ENCODE measurements around the gene SPOCK1. TPM values are rescaled to one million over a fixed set of nuclear protein-coding genes. Genes with fewer than 3 reads are reported as not detected.

The SPOCK1 gene
- total RNA-seq, 1 experiment from 2014 or later, result 4.0 TPM

DNA sequence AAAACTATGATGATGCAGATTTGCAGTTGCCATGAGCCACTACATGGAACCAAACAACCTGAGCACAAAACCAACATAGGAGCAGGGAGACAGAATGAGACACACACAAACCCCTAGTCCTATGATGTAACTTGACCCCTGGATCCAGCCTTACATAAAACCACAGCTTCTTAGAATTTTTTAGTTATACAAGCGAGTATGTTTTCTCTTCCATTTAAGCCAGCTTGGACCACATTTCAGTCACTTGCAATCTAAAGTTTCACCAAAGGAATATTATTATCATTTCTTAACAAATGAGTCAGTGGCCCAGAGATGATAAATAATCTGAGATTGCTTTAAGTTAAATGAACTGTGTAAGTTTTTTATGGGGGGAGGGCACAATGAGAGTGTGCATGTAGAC, 6.8 kb downstream of the SPOCK1 start:
- H3K27ac ChIP-seq (ENCODE audit: low read depth, low read length, poor library complexity, severe bottlenecking), result no peak overlapping the region
- no peaks in the 10 kb centered on the region for H3K9me3 ChIP-seq (ENCODE audit: low read depth, low read length, poor library complexity, severe bottlenecking)
- intact Hi-C loops (cut with micrococcal nuclease; ENCODE audit: unreplicated experiment), result no loop called here
- H3K36me3 ChIP-seq (ENCODE audit: insufficient read depth, low read length, poor library complexity, severe bottlenecking), result no peaks in the 10 kb centered on the region
- no peak overlapping the region for H3K4me3 ChIP-seq (ENCODE audit: low read depth, low read length, poor library complexity, severe bottlenecking)
- ChIA-PET POLR2A (ENCODE audit: low non-redundant PET) (no interaction called here), CTCF (no interaction called here)
- no TSS peak for BruUV-seq (replicated peaks)
- no peaks in the 10 kb centered on the region for H3K4me1 ChIP-seq (ENCODE audit: insufficient read depth, low read length, poor library complexity, severe bottlenecking)
- no peak for TF ChIP-seq EZH2 (IDR thresholded peaks at IDR 0.05; ENCODE audit: borderline replicate concordance, low read depth, low read length, poor library complexity, severe bottlenecking)
- TF ChIP-seq, protein P1, sequence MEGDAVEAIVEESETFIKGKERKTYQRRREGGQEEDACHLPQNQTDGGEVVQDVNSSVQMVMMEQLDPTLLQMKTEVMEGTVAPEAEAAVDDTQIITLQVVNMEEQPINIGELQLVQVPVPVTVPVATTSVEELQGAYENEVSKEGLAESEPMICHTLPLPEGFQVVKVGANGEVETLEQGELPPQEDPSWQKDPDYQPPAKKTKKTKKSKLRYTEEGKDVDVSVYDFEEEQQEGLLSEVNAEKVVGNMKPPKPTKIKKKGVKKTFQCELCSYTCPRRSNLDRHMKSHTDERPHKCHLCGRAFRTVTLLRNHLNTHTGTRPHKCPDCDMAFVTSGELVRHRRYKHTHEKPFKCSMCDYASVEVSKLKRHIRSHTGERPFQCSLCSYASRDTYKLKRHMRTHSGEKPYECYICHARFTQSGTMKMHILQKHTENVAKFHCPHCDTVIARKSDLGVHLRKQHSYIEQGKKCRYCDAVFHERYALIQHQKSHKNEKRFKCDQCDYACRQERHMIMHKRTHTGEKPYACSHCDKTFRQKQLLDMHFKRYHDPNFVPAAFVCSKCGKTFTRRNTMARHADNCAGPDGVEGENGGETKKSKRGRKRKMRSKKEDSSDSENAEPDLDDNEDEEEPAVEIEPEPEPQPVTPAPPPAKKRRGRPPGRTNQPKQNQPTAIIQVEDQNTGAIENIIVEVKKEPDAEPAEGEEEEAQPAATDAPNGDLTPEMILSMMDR (conservative IDR thresholded peaks at IDR 0.05; ENCODE audit: low read depth, low read length), result no peak
- DNase-seq (ENCODE audit: low spot score), result no peak
- peaks cover 33% of the 10 kb centered on the region for H3K27me3 ChIP-seq (replicated peaks; ENCODE audit: insufficient read depth, low read depth, low read length, poor library complexity)

DNA sequence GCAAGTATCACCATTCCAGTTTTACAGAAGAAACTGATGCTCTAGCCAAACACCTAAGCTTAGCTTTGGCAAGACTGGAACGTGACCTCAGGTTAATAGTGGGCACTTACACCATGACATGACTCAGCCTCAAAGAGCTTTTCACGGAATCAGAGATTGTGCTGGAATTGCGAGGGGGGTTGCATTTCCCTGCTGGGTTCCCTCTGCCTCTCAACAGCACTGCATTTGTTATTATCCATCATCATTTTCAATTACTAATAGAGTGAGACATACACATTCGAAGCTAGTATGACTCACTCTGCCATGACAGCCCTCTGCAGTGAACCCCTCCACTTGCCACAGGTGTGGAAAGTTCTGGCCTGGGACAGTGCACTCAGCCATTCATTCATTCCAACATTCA, 8.0 kb downstream of the SPOCK1 start:
- no TSS peak for BruUV-seq (replicated peaks)
- ChIA-PET CTCF (interaction anchor here (0.6 kb wide), 1 partner anchor 144 kb away, joined by 4 read pairs; no protein-coding TSS in a partner anchor), POLR2A (ENCODE audit: low non-redundant PET) (no interaction called here)
- Histone ChIP-seq H3K4me1 (ENCODE audit: insufficient read depth, low read length, poor library complexity, severe bottlenecking) (no peaks in the 10 kb centered on the region), H3K9me3 (ENCODE audit: low read depth, low read length, poor library complexity, severe bottlenecking) (no peaks in the 10 kb centered on the region), H3K36me3 (ENCODE audit: insufficient read depth, low read length, poor library complexity, severe bottlenecking) (no peaks in the 10 kb centered on the region), H3K27ac (ENCODE audit: low read depth, low read length, poor library complexity, severe bottlenecking) (no peak overlapping the region), H3K4me3 (ENCODE audit: low read depth, low read length, poor library complexity, severe bottlenecking) (no peak overlapping the region), H3K27me3 (replicated peaks; ENCODE audit: insufficient read depth, low read depth, low read length, poor library complexity) (peaks cover 21% of the 10 kb centered on the region)
- intact Hi-C loops (cut with micrococcal nuclease; ENCODE audit: unreplicated experiment), result no loop called here
- TF ChIP-seq EZH2 (IDR thresholded peaks at IDR 0.05; ENCODE audit: borderline replicate concordance, low read depth, low read length, poor library complexity, severe bottlenecking), result no peak
- TF ChIP-seq, protein P1 (conservative IDR thresholded peaks at IDR 0.05; ENCODE audit: low read depth, low read length), result no peak
- DNase-seq (ENCODE audit: low spot score), result no peak

DNA sequence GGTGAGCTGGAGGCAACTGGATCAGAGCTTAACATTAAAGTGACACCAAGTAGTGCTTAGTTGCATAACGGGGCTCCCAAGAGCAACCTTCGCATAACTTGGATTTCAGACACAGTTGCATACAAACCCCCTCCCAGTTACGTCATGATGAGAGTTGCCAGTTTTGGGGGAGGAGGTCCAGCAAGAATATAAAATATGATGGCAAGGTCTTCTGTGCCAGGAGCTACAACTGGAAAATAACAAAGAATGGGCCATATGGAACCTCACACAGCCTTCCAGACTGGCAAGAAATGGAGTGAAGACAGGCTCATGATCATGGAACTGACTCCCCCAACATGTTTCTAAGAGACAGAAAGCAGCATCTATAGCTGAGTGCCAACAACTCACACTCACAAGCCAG, 8.5 kb downstream of the SPOCK1 start:
- Histone ChIP-seq H3K27me3 (replicated peaks; ENCODE audit: insufficient read depth, low read depth, low read length, poor library complexity) (peaks cover 16% of the 10 kb centered on the region), H3K9me3 (ENCODE audit: low read depth, low read length, poor library complexity, severe bottlenecking) (no peaks in the 10 kb centered on the region), H3K27ac (ENCODE audit: low read depth, low read length, poor library complexity, severe bottlenecking) (no peak overlapping the region), H3K4me3 (ENCODE audit: low read depth, low read length, poor library complexity, severe bottlenecking) (no peak overlapping the region), H3K4me1 (ENCODE audit: insufficient read depth, low read length, poor library complexity, severe bottlenecking) (no peaks in the 10 kb centered on the region), H3K36me3 (ENCODE audit: insufficient read depth, low read length, poor library complexity, severe bottlenecking) (no peaks in the 10 kb centered on the region)
- intact Hi-C loops (cut with micrococcal nuclease; ENCODE audit: unreplicated experiment), result no loop called here
- DNase-seq (ENCODE audit: low spot score), result no peak
- CTCF ChIA-PET, result no interaction called here
- TF ChIP-seq, protein P1 (conservative IDR thresholded peaks at IDR 0.05; ENCODE audit: low read depth, low read length), result no peak
- no peak for TF ChIP-seq EZH2 (IDR thresholded peaks at IDR 0.05; ENCODE audit: borderline replicate concordance, low read depth, low read length, poor library complexity, severe bottlenecking)
- BruUV-seq (replicated peaks), result no TSS peak
- POLR2A ChIA-PET (ENCODE audit: low non-redundant PET), result no interaction called here

All from A673 (cell line).